HepG2 (cell line): ENCODE measurements around the gene TSNAXIP1. TPM values are rescaled to one million over a fixed set of nuclear protein-coding genes. Genes with fewer than 3 reads are reported as not detected.

Source experiments
- BHLHE40 ChIP-seq: IDR thresholded peaks from 2 replicates; pipeline ENCODE4 v1.6.1; 2011; ENCODE audit warnings: low read length, improper control_type of control experiment
- CEBPB ChIP-seq: IDR thresholded peaks from 2 replicates; pipeline ENCODE4 v1.6.1; 2011; ENCODE audit warnings: low read depth, low read length, improper control_type of control experiment, borderline replicate concordance
- E2F2 ChIP-seq: sonication (generic); formaldehyde crosslinking; IDR thresholded peaks from 2 replicates; pipeline ENCODE4 v1.4.0; 2020; ENCODE audit warnings: missing genetic modification reagents, borderline replicate concordance
- EHMT2 ChIP-seq: fragments of 200-600 bp; sonication (generic); IDR thresholded peaks from 2 replicates; pipeline ENCODE4 v1.7.0; 2017; ENCODE audit warnings: antibody characterized with exemption, low read depth, low read length, borderline replicate concordance
- FOXK1 ChIP-seq: sonication (generic); formaldehyde crosslinking; IDR thresholded peaks from 2 replicates; pipeline ENCODE4 v1.4.0; 2020; ENCODE audit warnings: low read depth, missing genetic modification reagents, borderline replicate concordance
- HMG20B ChIP-seq: conservative IDR thresholded peaks from 2 replicates; pipeline ENCODE4 v1.6.1; 2016; ENCODE audit warnings: missing genetic modification reagents, missing compliant biosample characterization
- HOXA5 ChIP-seq: sonication (generic); formaldehyde crosslinking; IDR thresholded peaks from 2 replicates; pipeline ENCODE4 v1.4.0; 2020; ENCODE audit warnings: missing genetic modification reagents
- HOXA9 ChIP-seq: sonication (generic); formaldehyde crosslinking; IDR thresholded peaks from 2 replicates; pipeline ENCODE4 v1.8.1; 2022; ENCODE audit warnings: missing genetic modification reagents, mild to moderate bottlenecking, moderate library complexity, borderline replicate concordance
- IRF1 ChIP-seq: sonication (generic); formaldehyde crosslinking; IDR thresholded peaks from 2 replicates; pipeline ENCODE4 v1.4.0; 2020; ENCODE audit warnings: low read depth, mild to moderate bottlenecking, missing genetic modification reagents
- KAT2B ChIP-seq: fragments of 150-350 bp; IDR thresholded peaks from 2 replicates; pipeline ENCODE4 v1.6.1; 2014; ENCODE audit warnings: low read depth, low read length, borderline replicate concordance
- MIER2 ChIP-seq: IDR thresholded peaks from 2 replicates; pipeline ENCODE4 v1.6.1; 2016; ENCODE audit warnings: missing biosample characterization, missing genetic modification reagents
- NBN ChIP-seq: fragments of 450-650 bp; conservative IDR thresholded peaks from 2 replicates; pipeline ENCODE4 v1.6.1; 2017
- NFYB ChIP-seq: sonication (generic); formaldehyde crosslinking; IDR thresholded peaks from 2 replicates; pipeline ENCODE4 v1.4.0; 2020; ENCODE audit warnings: missing genetic modification reagents
- SIN3A ChIP-seq: IDR thresholded peaks from 2 replicates; pipeline ENCODE4 v1.6.1; 2011; ENCODE audit warnings: low read depth, mild to moderate bottlenecking, control low read depth, low read length, borderline replicate concordance
- SMYD3 ChIP-seq: sonication (generic); formaldehyde crosslinking; IDR thresholded peaks from 2 replicates; pipeline ENCODE4 v1.8.1; 2023; ENCODE audit warnings: mild to moderate bottlenecking, missing genetic modification reagents
- SRSF9 ChIP-seq: fragments of 200-400 bp; formaldehyde crosslinking; IDR thresholded peaks from 2 replicates; pipeline ENCODE4 v1.6.1; 2018; ENCODE audit warnings: borderline replicate concordance, mild to moderate bottlenecking, low read depth, low read length; ENCODE audit not compliant: insufficient read depth, poor library complexity, severe bottlenecking
- ZBTB21 ChIP-seq: sonication (generic); formaldehyde crosslinking; IDR thresholded peaks from 2 replicates; pipeline ENCODE4 v1.4.0; 2020; ENCODE audit warnings: missing genetic modification reagents
- ZBTB4 ChIP-seq: sonication (generic); formaldehyde crosslinking; IDR thresholded peaks from 2 replicates; pipeline ENCODE4 v1.4.0; 2020; ENCODE audit warnings: missing genetic modification reagents, mild to moderate bottlenecking, borderline replicate concordance
- ZBTB7A ChIP-seq: sonication (generic); formaldehyde crosslinking; IDR thresholded peaks from 2 replicates; pipeline ENCODE4 v1.8.0; 2022; ENCODE audit warnings: mild to moderate bottlenecking, missing genetic modification reagents
- ZFP41 ChIP-seq: sonication (generic); formaldehyde crosslinking; IDR thresholded peaks from 2 replicates; pipeline ENCODE4 v1.4.0; 2020; ENCODE audit warnings: mild to moderate bottlenecking, missing genetic modification reagents, borderline replicate concordance
- ZNF12 ChIP-seq: sonication (generic); formaldehyde crosslinking; IDR thresholded peaks from 2 replicates; pipeline ENCODE4 v1.5.0; 2020; ENCODE audit warnings: missing genetic modification reagents
- ZNF256 ChIP-seq: sonication (generic); formaldehyde crosslinking; conservative IDR thresholded peaks from 2 replicates; pipeline ENCODE4 v1.4.0; 2020; ENCODE audit warnings: missing genetic modification reagents
- ZNF615 ChIP-seq: sonication (generic); formaldehyde crosslinking; IDR thresholded peaks from 2 replicates; pipeline ENCODE4 v1.5.0; 2020; ENCODE audit warnings: mild to moderate bottlenecking, missing genetic modification reagents, borderline replicate concordance
- ZNF660 ChIP-seq: sonication (generic); formaldehyde crosslinking; IDR thresholded peaks from 2 replicates; pipeline ENCODE4 v1.5.1; 2020; ENCODE audit warnings: mild to moderate bottlenecking, low read depth, missing genetic modification reagents, borderline replicate concordance
- ZNF766 ChIP-seq: sonication (generic); formaldehyde crosslinking; IDR thresholded peaks from 2 replicates; pipeline ENCODE4 v1.5.0; 2020; ENCODE audit warnings: missing genetic modification reagents, borderline replicate concordance
- ZSCAN12 ChIP-seq: sonication (generic); formaldehyde crosslinking; IDR thresholded peaks from 2 replicates; pipeline ENCODE4 v1.9.0; 2021; ENCODE audit warnings: mild to moderate bottlenecking, missing genetic modification reagents
- polyA plus RNA-seq, 8 experiments: library from polyadenylated mRNA; depleted of rRNA in 3 of 8; stranded (reverse) in 7 of 8; unstranded in 1 of 8; fragments of >200 nt; fragmentation: Illumina TruSeq in 4 of 8; extraction: Trizol in 4 of 8; gene quantifications; 2 replicates each; pipeline versions ENCODE4 v1.2.1 to v1.2.3, GENCODE V29; 2011 to 2016; ENCODE audit warnings: low read depth in 4 of 8, missing spikeins in 1 of 8, mixed read lengths in 1 of 8; ENCODE audit not compliant: insufficient read depth in 1 of 8
- total RNA-seq, 5 experiments: library from RNA; depleted of rRNA; stranded (reverse); fragments of >200 nt; fragmentation: Illumina TruSeq; extraction: Trizol; gene quantifications; 2 replicates each; pipeline ENCODE4 v1.2.3, GENCODE V29; 2016; ENCODE audit warnings: low read depth in 1 of 5

Gene TSNAXIP1
- total and polyA plus RNA-seq, 2 of the 13 experiments (the other 11 are each of a cell fraction or from before 2014, with no cell fraction given): 0.37 to 0.86 TPM

- no peak; the same call in 1 of the 2 replicates for TF ChIP-seq E2F2 (CRISPR knock-in tag)
- TF ChIP-seq SMYD3 (CRISPR knock-in tag): no peak
- no peak for TF ChIP-seq ZFP41 (CRISPR knock-in tag)
- TF ChIP-seq EHMT2: no peak
- no peak for TF ChIP-seq ZBTB21
- TF ChIP-seq HOXA5 (CRISPR knock-in tag): peak; percentile 48; the same call in 1 of the 2 replicates
- TF ChIP-seq ZNF660 (CRISPR knock-in tag): no peak
- peak; percentile 90 for TF ChIP-seq CEBPB
- no peak for TF ChIP-seq KAT2B
- TF ChIP-seq NBN: no peak
- no peak for TF ChIP-seq ZNF615 (CRISPR knock-in tag)
- TF ChIP-seq HMG20B (CRISPR knock-in tag): peak; percentile 39; the same call in 1 of the 2 replicates
- no peak for TF ChIP-seq SRSF9
- TF ChIP-seq FOXK1 (CRISPR knock-in tag): peak; percentile 52
- TF ChIP-seq SIN3A: peak; percentile 96
- no peak for TF ChIP-seq ZNF12 (CRISPR knock-in tag)
- peak; percentile 88 for TF ChIP-seq NFYB (CRISPR knock-in tag)
- TF ChIP-seq BHLHE40: no peak
- no peak for TF ChIP-seq ZSCAN12
- no peak; the same call in 1 of the 2 replicates for TF ChIP-seq ZNF256
- no peak for TF ChIP-seq HOXA9 (CRISPR knock-in tag)
- 0 out of 2 replicates have a peak, but pooled peaks have one; percentile 12 for TF ChIP-seq ZBTB4 (CRISPR knock-in tag)
- TF ChIP-seq MIER2: peak; percentile 25; the same call in 1 of the 2 replicates
- no peak for TF ChIP-seq IRF1 (CRISPR knock-in tag)
- TF ChIP-seq ZBTB7A: no peak
- peak; percentile 59; the same call in 1 of the 2 replicates for TF ChIP-seq ZNF766 (CRISPR knock-in tag)
These were observed at the start of gene TSNAXIP1, which contains the start of gene RANBP10 (continued) for GRCh38 chr16:67806428-67807147.
